Ammon's horn (tissue), 1 donor: Measurements from ENCODE around the gene ZNF581.

ENCODE experiments used
- DNase-seq: peaks from one replicate; pipeline ENCODE4 v3.0.0-alpha.2; 2016; ENCODE audit warnings: low spot score

Gene ZNF581

GRCh38 chr19:55643003-55643886 is at the start of gene ZNF581:
Gene ZNF581, plus strand, starts transcription at chr19:55643649. Its CDS starts 923 bp downstream, at chr19:55644572.
- peak; percentile 72 for DNase-seq

- no peak for DNase-seq
These were observed 48.4 kb upstream of the ZNF581 start for GRCh38 chr19:55594996-55595545.

GRCh38 chr19:55596304-55596703 is 47.1 kb upstream of the ZNF581 start:
- DNase-seq = no peak

GRCh38 chr19:55597501-55597921 is 45.9 kb upstream of the ZNF581 start:
- DNase-seq = no peak

GRCh38 chr19:55598034-55598433 is 45.4 kb upstream of the ZNF581 start:
- DNase-seq = no peak

- peak; percentile 97 for DNase-seq
These were observed 44.6 kb upstream of the ZNF581 start for GRCh38 chr19:55598719-55599467.

GRCh38 chr19:55599468-55599841 is 44.0 kb upstream of the ZNF581 start, which contains the start of gene FIZ1:
Gene FIZ1, minus strand, starts transcription at chr19:55599517. Its CDS starts 1,652 bp downstream, at chr19:55597865.
- DNase-seq = peak; percentile 99

GRCh38 chr19:55599842-55600661 is 43.4 kb upstream of the ZNF581 start, which contains the start of gene ZNF524:
Gene ZNF524, plus strand, starts transcription at chr19:55600288. Its CDS starts 1,825 bp downstream, at chr19:55602113.
- DNase-seq = peak; percentile 95

- DNase-seq = no peak
These were observed 42.8 kb upstream of the ZNF581 start for GRCh38 chr19:55600662-55601028.

- no peak for DNase-seq
These were observed 42.4 kb upstream of the ZNF581 start for GRCh38 chr19:55601084-55601483.

GRCh38 chr19:55602104-55603001 is 41.1 kb upstream of the ZNF581 start:
- no peak for DNase-seq

GRCh38 chr19:55603115-55603514 is 40.3 kb upstream of the ZNF581 start:
- DNase-seq = no peak

GRCh38 chr19:55603581-55604292 is 39.7 kb upstream of the ZNF581 start:
- DNase-seq = no peak

- peak; percentile 94 for DNase-seq
These were observed 38.2 kb upstream of the ZNF581 start for GRCh38 chr19:55605207-55605636.

- DNase-seq = peak; percentile 87
These were observed 37.6 kb upstream of the ZNF581 start, which contains the start of gene ZNF865 for GRCh38 chr19:55605637-55606470. Gene ZNF865, plus strand, starts transcription at chr19:55605647. Its CDS starts 7,972 bp downstream, at chr19:55613619.

GRCh38 chr19:55606471-55606787 is 37.0 kb upstream of the ZNF581 start:
- no peak for DNase-seq

- no peak for DNase-seq
These were observed 36.6 kb upstream of the ZNF581 start for GRCh38 chr19:55606817-55607216.

- DNase-seq = no peak
These were observed 34.1 kb upstream of the ZNF581 start for GRCh38 chr19:55609326-55609725.
